Measurements from ENCODE around the gene MYCBPAP.

- no peak for TF ChIP-seq CTCF (IDR thresholded peaks at IDR 0.05; ENCODE audit: low read depth, low read length)
- TF ChIP-seq EZH2phosphoT487 (IDR thresholded peaks at IDR 0.05; ENCODE audit: low read depth): no peak
Measured at GRCh38 chr17:50505591-50506130, 2.6 kb upstream of the MYCBPAP start.
